D341Med (cell line): Measurements from ENCODE around the gene ITSN1.

Source experiments
- DNase-seq: peaks from one replicate; pipeline ENCODE4 v3.0.0; 2012; ENCODE audit warnings: low spot score

Gene ITSN1

GRCh38 chr21:33840771-33841170 lies 198.5 kb downstream of the ITSN1 start:
- no peak for DNase-seq

DNA sequence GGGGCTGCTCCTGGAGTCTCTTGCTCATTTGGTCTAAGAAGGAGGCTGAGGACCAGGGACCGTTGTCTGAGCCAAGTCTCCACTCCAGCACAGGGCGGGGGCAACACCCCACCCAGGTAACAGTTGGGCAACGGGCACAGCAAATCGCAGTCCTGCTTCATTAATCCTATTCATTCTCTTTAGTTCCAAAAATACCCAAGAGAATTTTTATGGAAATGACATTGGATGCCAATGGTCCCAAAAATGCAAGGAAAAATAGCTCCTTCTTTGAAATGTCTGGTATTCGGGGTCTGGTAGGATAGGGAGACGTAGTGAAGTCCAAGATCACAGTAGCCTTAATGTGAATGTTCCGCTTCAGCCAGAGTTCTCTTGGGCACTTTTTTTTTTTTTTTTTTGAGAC lies 199.3 kb downstream of the ITSN1 start:
- DNase-seq = no peak

GRCh38 chr21:33843216-33843615 lies 200.9 kb downstream of the ITSN1 start:
- no peak for DNase-seq

- no peak for DNase-seq
Measured at GRCh38 chr21:33844104-33844889, 202.0 kb downstream of the ITSN1 start.

DNA sequence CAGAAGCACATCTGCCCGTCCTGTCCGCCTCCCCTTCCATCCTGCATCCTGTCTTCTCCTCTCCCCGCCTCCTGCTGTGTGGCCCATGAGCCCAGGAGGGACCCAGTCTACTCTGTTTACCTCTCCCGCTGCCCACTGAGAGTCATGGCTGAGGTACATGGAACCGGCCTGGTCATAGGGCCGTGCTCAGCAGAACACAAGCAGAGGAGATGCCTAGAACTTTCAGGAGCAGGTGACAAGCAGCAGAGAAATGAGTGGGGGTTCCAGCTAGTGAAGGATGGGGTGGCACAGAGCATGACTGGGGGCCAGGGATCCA lies 202.5 kb downstream of the ITSN1 start:
- no peak for DNase-seq

DNA sequence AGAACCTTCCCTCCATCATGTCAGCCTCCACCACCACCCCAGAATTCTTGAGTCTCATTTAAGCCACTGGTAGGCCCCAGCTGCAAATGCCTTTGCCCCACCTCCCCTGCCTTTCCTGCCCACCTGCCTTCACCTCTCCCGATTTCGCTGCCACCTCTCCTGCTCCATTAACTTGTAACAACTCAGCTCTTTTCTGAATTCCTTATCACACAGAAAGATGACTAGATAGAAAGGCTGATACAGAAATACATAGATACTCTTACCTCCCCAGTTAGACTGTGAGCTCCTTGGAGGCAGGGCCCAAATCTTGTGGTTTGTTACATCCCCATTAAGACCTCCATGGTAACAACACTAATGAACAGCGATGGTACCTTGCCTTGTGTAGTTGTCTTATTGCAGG lies 203.8 kb downstream of the ITSN1 start:
- DNase-seq = no peak

DNA sequence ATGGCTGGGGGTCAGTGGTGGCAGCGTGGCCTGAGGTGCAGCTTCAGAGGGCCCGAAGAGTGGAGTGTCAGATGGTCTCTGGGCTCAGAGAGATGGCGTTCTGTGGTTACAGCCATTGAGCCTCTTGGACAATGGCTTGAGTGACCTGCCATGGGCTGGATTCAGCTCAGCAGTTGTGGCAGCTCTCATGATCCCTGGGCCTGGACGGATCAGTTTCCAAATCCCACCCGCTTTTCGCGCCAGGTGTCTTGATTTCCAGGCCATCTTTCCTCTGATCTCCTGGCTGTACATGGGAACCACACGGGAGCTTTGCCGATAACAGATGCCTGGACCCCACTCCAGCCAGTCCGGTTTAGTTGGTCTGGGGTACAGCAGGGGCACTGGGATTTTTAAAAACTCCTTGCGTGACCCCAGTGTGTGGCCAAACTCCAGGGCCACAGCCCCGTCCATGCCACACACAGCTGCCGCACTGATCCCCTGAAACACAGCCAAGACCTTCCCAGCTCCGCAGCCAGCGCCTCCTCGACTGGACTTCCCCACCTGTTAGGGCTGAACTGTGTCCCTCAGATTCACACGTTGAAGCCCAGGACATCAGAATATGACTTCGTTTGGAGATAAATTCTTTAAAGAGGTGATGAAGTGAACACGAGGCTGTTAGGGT lies 205.4 kb downstream of the ITSN1 start:
- DNase-seq = no peak

- no peak for DNase-seq
Measured at GRCh38 chr21:33848249-33848953, 206.1 kb downstream of the ITSN1 start.

- no peak for DNase-seq
Measured at GRCh38 chr21:33849834-33850233, 207.5 kb downstream of the ITSN1 start.

- DNase-seq = no peak
Measured at GRCh38 chr21:33850401-33850800, 208.1 kb downstream of the ITSN1 start.

- no peak for DNase-seq
Measured at GRCh38 chr21:33850985-33851384, 208.7 kb downstream of the ITSN1 start.

DNA sequence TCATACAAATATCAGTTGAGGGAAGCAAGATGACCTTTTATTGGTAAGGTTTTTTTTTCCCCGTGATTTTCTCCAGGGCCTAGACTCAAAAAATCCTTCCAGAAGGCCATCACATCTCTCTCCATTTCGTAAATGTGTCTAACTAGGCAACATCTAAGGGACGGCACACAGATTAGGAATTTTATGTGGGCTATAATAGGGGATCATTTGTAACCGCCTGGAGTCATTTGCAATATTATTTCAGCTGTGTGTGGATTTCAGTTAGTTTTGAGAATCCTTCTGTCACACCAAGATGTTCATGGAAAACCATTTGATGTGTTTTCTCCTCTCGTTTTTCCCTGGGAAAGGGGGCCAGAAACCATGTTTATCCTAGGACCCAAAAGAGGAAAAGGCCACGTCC lies 210.2 kb downstream of the ITSN1 start:
- DNase-seq = no peak

GRCh38 chr21:33854604-33855003 lies 212.3 kb downstream of the ITSN1 start:
- DNase-seq = no peak

- DNase-seq = no peak
Measured at GRCh38 chr21:33855190-33855589, 212.9 kb downstream of the ITSN1 start.

- DNase-seq = no peak
Measured at GRCh38 chr21:33856893-33857527, 214.7 kb downstream of the ITSN1 start.

DNA sequence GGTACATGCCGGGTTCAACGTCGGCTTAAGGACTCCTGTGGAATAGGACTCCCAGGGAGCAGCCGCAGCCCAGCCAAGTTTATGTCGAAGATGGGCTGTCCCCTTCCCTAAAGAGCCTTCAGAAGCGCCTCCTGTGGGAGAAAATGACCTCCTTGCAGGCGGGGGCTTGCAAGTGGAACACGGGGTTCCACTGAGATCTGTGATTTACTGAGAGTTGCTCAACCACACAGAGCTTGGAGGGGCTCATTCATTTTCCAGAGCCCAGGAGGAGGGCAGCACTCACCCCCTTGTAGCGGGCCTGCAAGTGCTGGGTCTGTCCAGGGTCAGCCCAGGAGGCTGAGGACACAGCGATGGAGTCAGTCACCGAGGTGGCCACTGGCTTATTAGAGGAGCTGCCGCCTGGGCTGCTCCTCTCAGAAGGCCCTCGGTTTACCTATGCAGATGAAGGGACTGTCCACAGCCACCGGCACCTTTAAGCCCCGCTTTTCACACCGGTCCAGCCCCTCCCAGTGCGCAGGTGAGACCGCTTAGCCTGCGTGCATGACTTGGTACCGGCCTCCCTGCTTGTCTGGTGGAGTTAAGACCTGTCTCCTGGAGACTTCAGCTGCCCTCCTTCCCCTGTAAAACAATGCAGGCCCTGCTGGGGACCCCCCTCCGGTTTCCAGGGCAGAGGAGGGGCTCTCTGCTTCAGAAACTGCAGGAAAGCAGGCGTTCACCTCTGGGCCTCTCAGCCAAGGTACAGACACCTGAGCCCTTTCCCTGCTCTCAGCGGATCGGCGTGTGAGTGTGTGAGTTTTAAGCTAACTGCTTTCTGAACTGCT lies 215.8 kb downstream of the ITSN1 start:
- DNase-seq = no peak

GRCh38 chr21:33858667-33859372 lies 216.5 kb downstream of the ITSN1 start:
- peak; percentile 54 for DNase-seq

- no peak for DNase-seq
Measured at GRCh38 chr21:33859373-33860102, 217.2 kb downstream of the ITSN1 start.

DNA sequence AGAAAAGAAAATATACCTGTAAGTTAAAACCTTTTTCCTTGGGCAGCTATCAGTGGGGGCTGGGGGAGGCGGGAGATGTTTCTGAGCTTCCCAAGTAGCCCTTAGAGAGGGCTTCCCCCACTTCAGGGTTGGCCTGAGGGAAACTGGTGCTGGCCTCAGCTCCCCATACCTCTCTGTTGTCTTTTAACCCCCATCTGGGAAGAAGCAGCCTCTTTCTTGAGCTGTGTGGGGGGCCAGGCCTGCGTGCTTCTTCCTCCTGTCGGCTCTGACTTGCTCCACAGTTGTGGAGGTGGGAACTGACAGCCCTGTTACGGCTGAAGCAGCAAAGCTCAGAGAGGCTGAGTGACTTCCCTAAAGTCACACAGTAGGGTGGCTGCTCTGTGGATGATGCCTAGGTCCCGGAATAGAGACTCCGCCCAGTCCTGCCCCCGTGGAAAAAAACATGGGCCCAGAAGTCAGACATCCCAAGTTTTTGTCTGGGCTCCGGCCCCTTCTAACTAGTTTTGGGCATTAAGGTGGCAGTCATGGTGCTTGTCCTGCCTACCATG lies 218.1 kb downstream of the ITSN1 start:
- DNase-seq = no peak

DNA sequence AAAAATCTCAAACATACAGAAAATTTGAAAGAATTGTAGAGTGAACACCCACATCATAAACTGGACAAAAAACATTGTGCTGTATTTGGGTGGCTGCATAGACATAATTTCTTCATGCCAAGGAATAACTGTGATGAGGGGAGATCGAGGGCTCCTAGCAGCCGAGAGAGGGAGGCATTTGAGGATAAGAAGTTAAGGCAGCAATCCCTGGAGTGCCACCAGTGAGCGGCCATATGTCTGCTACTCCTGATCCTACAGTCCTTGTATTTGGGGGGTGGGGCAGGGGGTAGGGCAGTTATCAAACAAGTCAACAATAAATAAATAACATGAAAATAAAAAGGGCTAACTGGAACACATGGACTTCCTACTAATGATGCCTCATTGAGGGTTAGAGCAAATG lies 218.8 kb downstream of the ITSN1 start:
- peak; percentile 65 for DNase-seq
